Spleen (tissue), 11 donors: ENCODE measurements around the gene XRCC3. TPM values are rescaled to one million over a fixed set of nuclear protein-coding genes. Genes with fewer than 3 reads are reported as not detected.

ENCODE experiments used
- DNase-seq: peaks from one replicate; pipeline ENCODE4 v3.0.0-alpha.2; 2020
- H3K27ac ChIP-seq, 8 donors: fragments of 200-600 bp; sonication (generic) in 7 of 8; 1 replicate in 4 of 8; 2 replicates in 4 of 8; pipeline versions ENCODE4 v1.5.0 to v1.8.0; 2016 to 2021; ENCODE audit warnings: inconsistent platforms in 4 of 8, mild to moderate bottlenecking in 4 of 8, moderate library complexity in 1 of 8
- H3K27me3 ChIP-seq, 7 donors: fragments of 200-600 bp; sonication (generic) in 6 of 7; replicated peaks in 1 of 7; 1 replicate in 4 of 7; 2 replicates in 3 of 7; pipeline versions ENCODE4 v1.5.0 to v1.8.0; 2016 to 2021; ENCODE audit warnings: inconsistent platforms in 3 of 7, mild to moderate bottlenecking in 1 of 7
- H3K36me3 ChIP-seq, 6 donors: fragments of 200-600 bp; sonication (generic) in 5 of 6; 1 replicate in 4 of 6; 2 replicates in 2 of 6; pipeline versions ENCODE4 v1.5.0 to v1.8.0; 2016 to 2021; ENCODE audit warnings: inconsistent platforms in 2 of 6
- H3K4me1 ChIP-seq, 6 donors: fragments of 200-600 bp; sonication (generic) in 5 of 6; 1 replicate in 3 of 6; 2 replicates in 3 of 6; pipeline versions ENCODE4 v1.5.0 to v1.8.0; 2016 to 2021; ENCODE audit warnings: inconsistent platforms in 3 of 6
- H3K4me3 ChIP-seq, 8 donors: fragments of 200-600 bp; sonication (generic) in 7 of 8; 1 replicate in 4 of 8; 2 replicates in 4 of 8; pipeline versions ENCODE4 v1.5.0 to v1.8.0; 2016 to 2021; ENCODE audit warnings: inconsistent platforms in 4 of 8, mild to moderate bottlenecking in 4 of 8, moderate library complexity in 2 of 8
- H3K9me3 ChIP-seq, 8 donors: fragments of 200-600 bp; sonication (generic) in 7 of 8; 1 replicate in 4 of 8; 2 replicates in 4 of 8; pipeline versions ENCODE4 v1.5.0 to v1.8.0; 2016 to 2021; ENCODE audit warnings: inconsistent platforms in 4 of 8
- CTCF ChIP-seq, 11 experiments: fragments of 200-600 bp in 7 of 11; fragments of 450-650 bp in 4 of 11; sonication (generic) in 4 of 11; IDR thresholded peaks in 8 of 11; conservative IDR thresholded peaks in 3 of 11; 1 replicate in 7 of 11; 2 replicates in 4 of 11; pipeline versions ENCODE4 v1.4.0 to v1.8.0; 2016 to 2021; ENCODE audit warnings: antibody characterized with exemption in 11 of 11, inconsistent platforms in 4 of 11, mild to moderate bottlenecking in 1 of 11
- POLR2A ChIP-seq, 3 donors: fragments of 450-650 bp; IDR thresholded peaks; one replicate each; pipeline ENCODE4 v1.5.1; 2017; ENCODE audit warnings: antibody characterized with exemption in 3 of 3, mild to moderate bottlenecking in 1 of 3
- POLR2AphosphoS5 ChIP-seq, 3 donors: sonication (generic); formaldehyde crosslinking; IDR thresholded peaks; one replicate each; pipeline ENCODE4 v1.5.1; 2017; ENCODE audit warnings: antibody characterized with exemption in 3 of 3
- WGBS, 5 donors: extraction: QIAGEN DNeasy Blood & Tissue Kit in 3 of 5; methylation state at CpG; one replicate each; pipeline versions ENCODE4 v1.1.5 to v1.1.7; 2013 to 2018; 5-methylcytosine and 5-hydroxymethylcytosine counted together
- intact Hi-C: fragments of 100-400 bp; cut with DNase I; formaldehyde crosslinking; loops from one replicate; pipeline ENCODE4 v1.15.0; 2023; ENCODE audit warnings: low total_unique reads
- polyA plus RNA-seq, 3 donors: library from polyadenylated mRNA; stranded (reverse); fragments of 200-250 nt; gene quantifications; one replicate each; pipeline ENCODE4 v1.2.1, GENCODE V29; 2013
- total RNA-seq, 7 donors: library from RNA; depleted of rRNA in 3 of 7; stranded (reverse); fragments of >200 nt in 3 of 7; fragmentation: NEBNext Ultra II Directional in 4 of 7; extraction: Animal tissue kit (Norgen Biotek cat#: 25700) in 4 of 7; gene quantifications; one replicate each; pipeline versions ENCODE4 v1.1.0 to v1.2.1, GENCODE V29; 2016 to 2021
- donor health status: healthy with polysubstance abuse.
- donor health status: DM: no; HTN: no; CAD: no; lungs with moderate emphysema.
- donor health status: DM: no; HTN: no; CAD: no.
- donor health status: Bipolar disorder and iron deficiency.
- donor health status: healthy.
- donor health status: DM: no; HTN: no; CAD: no.
- donor health status: DM: yes; HTN: yes; CAD: no.

XRCC3 gene
- total and polyA plus RNA-seq, 10 donors: 5.9 to 20.4 (median 14.3) TPM

GRCh38 chr14:103749860-103750259 lies 34.6 kb upstream of the XRCC3 start:
- Histone ChIP-seq H3K27ac (no peak overlapping the region), H3K36me3 (peaks cover 0 to 87% (median 19%) of the 10 kb centered on the region in 6 donors), H3K4me3 (no peak overlapping the region), H3K9me3 (no peaks in the 10 kb centered on the region), H3K27me3 (no peaks in the 10 kb centered on the region), H3K4me1 (peaks cover 0 to 17% (median 10%) of the 10 kb centered on the region in 6 donors)
- WGBS, 5 donors: 86 to 90% (median 87%) methylated on average over 5 of the region's 5 CpGs
- peak in 1 of 11 experiments; percentile 6 for TF ChIP-seq CTCF (IDR thresholded peaks at IDR 0.05 in 8 of 11, conservative IDR thresholded peaks at IDR 0.05 in 3 of 11)
- no peak for TF ChIP-seq POLR2AphosphoS5 (IDR thresholded peaks at IDR 0.05)
- no peak for TF ChIP-seq POLR2A (IDR thresholded peaks at IDR 0.05)
- DNase-seq: no peak
- intact Hi-C loops: no loop called here

- 91 to 97% (median 93%) methylated on average over 5 of the region's 5 CpGs for WGBS, 5 donors
- intact Hi-C loops: no loop called here
- DNase-seq: no peak
- Histone ChIP-seq H3K4me3 (no peak overlapping the region), H3K36me3 (peaks cover 0 to 91% (median 19%) of the 10 kb centered on the region in 6 donors), H3K27me3 (no peaks in the 10 kb centered on the region), H3K4me1 (peaks cover 0 to 15% (median 9%) of the 10 kb centered on the region in 6 donors), H3K27ac (no peak overlapping the region), H3K9me3 (no peaks in the 10 kb centered on the region)
- no peak for TF ChIP-seq POLR2A (IDR thresholded peaks at IDR 0.05)
- no peak for TF ChIP-seq POLR2AphosphoS5 (IDR thresholded peaks at IDR 0.05)
- TF ChIP-seq CTCF (IDR thresholded peaks at IDR 0.05 in 8 of 11, conservative IDR thresholded peaks at IDR 0.05 in 3 of 11): no peak
Measured at GRCh38 chr14:103749452-103749851, 34.2 kb upstream of the XRCC3 start.

GRCh38 chr14:103748534-103748857 lies 33.2 kb upstream of the XRCC3 start:
- Histone ChIP-seq H3K36me3 (peaks cover 0 to 94% (median 19%) of the 10 kb centered on the region in 6 donors), H3K27ac (peak overlapping the region in 3 of 8 donors; percentile 2 to 41 (median 33)), H3K27me3 (no peaks in the 10 kb centered on the region), H3K4me1 (peaks cover 0 to 15% (median 9%) of the 10 kb centered on the region in 6 donors), H3K9me3 (no peaks in the 10 kb centered on the region), H3K4me3 (no peak overlapping the region)
- intact Hi-C loops: no loop called here
- TF ChIP-seq POLR2AphosphoS5 (IDR thresholded peaks at IDR 0.05) (peak in 2 of 3 donors; percentile 20 to 49), CTCF (IDR thresholded peaks at IDR 0.05 in 8 of 11, conservative IDR thresholded peaks at IDR 0.05 in 3 of 11) (no peak)
- DNase-seq: peak; percentile 86
- WGBS, 5 donors: 43 to 72% (median 67%) methylated on average over 2 to 5 of the region's 5 CpGs

GRCh38 chr14:103746701-103747100 lies 31.4 kb upstream of the XRCC3 start:
- 86 to 94% (median 90%) methylated on average over 9 to 10 of the region's 10 CpGs for WGBS, 5 donors
- Histone ChIP-seq H3K4me1 (peaks cover 3 to 21% (median 13%) of the 10 kb centered on the region in 6 donors), H3K36me3 (peaks cover 0 to 99% (median 16%) of the 10 kb centered on the region in 6 donors), H3K27me3 (no peaks in the 10 kb centered on the region), H3K27ac (no peak overlapping the region), H3K9me3 (no peaks in the 10 kb centered on the region), H3K4me3 (no peak overlapping the region)
- peak; percentile 49 for DNase-seq
- intact Hi-C loops: no loop called here
- TF ChIP-seq POLR2A (IDR thresholded peaks at IDR 0.05) (no peak), POLR2AphosphoS5 (IDR thresholded peaks at IDR 0.05) (no peak), CTCF (IDR thresholded peaks at IDR 0.05 in 8 of 11, conservative IDR thresholded peaks at IDR 0.05 in 3 of 11) (no peak)
